OCI-LY7 (cell line): Measurements from ENCODE around the gene MFRP.

Experiments
- EZH2phosphoT487 ChIP-seq: fragments of 200-600 bp; sonication (generic); IDR thresholded peaks from 2 replicates; pipeline ENCODE4 v1.6.1; 2018; ENCODE audit warnings: low read depth, borderline replicate concordance, mild to moderate bottlenecking, mixed run types, antibody characterized with exemption, low read length, moderate library complexity, mixed read lengths
- TF ChIP-seq, protein P1 (sequence below): fragments of 200-600 bp; sonication (generic); conservative IDR thresholded peaks from 2 replicates; pipeline ENCODE4 v1.5.1; 2014; ENCODE audit warnings: mild to moderate bottlenecking, antibody characterized with exemption, low read length, moderate library complexity, mixed read lengths

DNA sequence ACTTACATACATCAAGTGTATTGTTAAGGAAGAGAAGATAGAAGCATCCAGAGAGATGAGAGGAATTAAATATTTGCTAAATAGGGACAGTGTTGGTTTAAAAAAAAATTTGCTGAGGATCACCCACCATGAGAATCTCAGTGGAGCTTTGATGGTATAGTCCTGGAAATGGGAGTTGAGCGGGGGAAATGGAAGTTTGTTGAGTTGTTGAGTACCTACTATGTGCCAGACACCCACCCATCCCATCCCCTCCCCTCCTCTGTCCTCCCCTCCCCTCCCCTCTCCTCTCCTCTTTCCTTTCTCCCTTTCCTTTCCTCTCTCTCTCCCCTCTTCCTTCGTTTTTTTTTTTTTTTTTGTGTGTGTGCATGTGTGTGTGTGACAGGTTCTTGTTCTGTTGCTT, 4.7 kb upstream of the MFRP start:
- TF ChIP-seq, protein P1, sequence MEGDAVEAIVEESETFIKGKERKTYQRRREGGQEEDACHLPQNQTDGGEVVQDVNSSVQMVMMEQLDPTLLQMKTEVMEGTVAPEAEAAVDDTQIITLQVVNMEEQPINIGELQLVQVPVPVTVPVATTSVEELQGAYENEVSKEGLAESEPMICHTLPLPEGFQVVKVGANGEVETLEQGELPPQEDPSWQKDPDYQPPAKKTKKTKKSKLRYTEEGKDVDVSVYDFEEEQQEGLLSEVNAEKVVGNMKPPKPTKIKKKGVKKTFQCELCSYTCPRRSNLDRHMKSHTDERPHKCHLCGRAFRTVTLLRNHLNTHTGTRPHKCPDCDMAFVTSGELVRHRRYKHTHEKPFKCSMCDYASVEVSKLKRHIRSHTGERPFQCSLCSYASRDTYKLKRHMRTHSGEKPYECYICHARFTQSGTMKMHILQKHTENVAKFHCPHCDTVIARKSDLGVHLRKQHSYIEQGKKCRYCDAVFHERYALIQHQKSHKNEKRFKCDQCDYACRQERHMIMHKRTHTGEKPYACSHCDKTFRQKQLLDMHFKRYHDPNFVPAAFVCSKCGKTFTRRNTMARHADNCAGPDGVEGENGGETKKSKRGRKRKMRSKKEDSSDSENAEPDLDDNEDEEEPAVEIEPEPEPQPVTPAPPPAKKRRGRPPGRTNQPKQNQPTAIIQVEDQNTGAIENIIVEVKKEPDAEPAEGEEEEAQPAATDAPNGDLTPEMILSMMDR, result no peak
- no peak for TF ChIP-seq EZH2phosphoT487
